Esophagus muscularis mucosa (tissue), 4 donors: ENCODE data around the gene C1orf167. TPM values are rescaled to one million over a fixed set of nuclear protein-coding genes. Genes with fewer than 3 reads are reported as not detected.

Experiments
- DNase-seq: peaks from one replicate; pipeline ENCODE4 v3.0.0-alpha.2; 2017; ENCODE audit errors: extremely low spot score
- H3K27ac ChIP-seq, 4 donors: fragments of 200-600 bp; sonication (generic); replicated peaks in 1 of 4; 1 replicate in 3 of 4; 2 replicates in 1 of 4; pipeline ENCODE4 v1.5.1; 2016 to 2019; ENCODE audit warnings: mild to moderate bottlenecking in 1 of 4
- H3K27me3 ChIP-seq, 4 donors: fragments of 200-600 bp; sonication (generic); one replicate each; pipeline versions ENCODE4 v1.5.1 to v1.6.0; 2016 to 2019
- H3K36me3 ChIP-seq, 4 donors: fragments of 200-600 bp; sonication (generic); one replicate each; pipeline ENCODE4 v1.5.1; 2016 to 2019
- H3K4me1 ChIP-seq, 4 donors: fragments of 200-600 bp; sonication (generic); one replicate each; pipeline ENCODE4 v1.5.1; 2016 to 2019
- H3K4me3 ChIP-seq, 4 donors: fragments of 200-600 bp; sonication (generic); 1 replicate in 2 of 4; 2 replicates in 2 of 4; pipeline ENCODE4 v1.5.1; 2016 to 2019; ENCODE audit warnings: mild to moderate bottlenecking in 4 of 4, moderate library complexity in 1 of 4
- H3K9me3 ChIP-seq, 4 donors: fragments of 200-600 bp; sonication (generic); 1 replicate in 3 of 4; 2 replicates in 1 of 4; pipeline ENCODE4 v1.5.1; 2016 to 2019
- CTCF ChIP-seq, 3 experiments: fragments of 200-600 bp in 2 of 3; fragments of 450-650 bp in 1 of 3; sonication (generic) in 2 of 3; IDR thresholded peaks; one replicate each; pipeline ENCODE4 v1.5.1; 2017 to 2019; ENCODE audit warnings: antibody characterized with exemption in 3 of 3, mild to moderate bottlenecking in 2 of 3, moderate library complexity in 1 of 3
- EP300 ChIP-seq: sonication (generic); formaldehyde crosslinking; IDR thresholded peaks from one replicate; pipeline ENCODE4 v1.6.1; 2017; ENCODE audit warnings: antibody characterized with exemption
- POLR2A ChIP-seq: fragments of 450-650 bp; IDR thresholded peaks from one replicate; pipeline ENCODE4 v1.6.1; 2017; ENCODE audit warnings: antibody characterized with exemption, moderate library complexity, mild to moderate bottlenecking, low read depth
- POLR2AphosphoS5 ChIP-seq, 2 donors: sonication (generic); formaldehyde crosslinking; IDR thresholded peaks; one replicate each; pipeline ENCODE4 v1.6.1; 2017; ENCODE audit warnings: antibody characterized with exemption in 2 of 2
- WGBS: methylation state at CpG from one replicate; pipeline ENCODE4 v1.1.5; 2018; 5-methylcytosine and 5-hydroxymethylcytosine counted together
- intact Hi-C: fragments of 100-400 bp; cut with DNase I; formaldehyde crosslinking; loops from one replicate; pipeline ENCODE4 v1.15.1; 2023
- total RNA-seq, 4 donors: library from RNA; depleted of rRNA; stranded (reverse); fragments of >200 nt; gene quantifications; one replicate each; pipeline versions ENCODE4 v1.1.0 to v1.2.1, GENCODE V29; 2016

Gene C1orf167
- total RNA-seq, 4 donors from 2014 or later, result 2.3 to 4.3 TPM; not detected in 2

- intact Hi-C loops, result no loop called here
- DNase-seq, result no peak
- no peaks in the 10 kb centered on the region for H3K27me3 ChIP-seq
- no peak overlapping the region for H3K27ac ChIP-seq
- H3K9me3 ChIP-seq, result no peaks in the 10 kb centered on the region
- no peak for TF ChIP-seq EP300
- no peak for TF ChIP-seq POLR2A
- TF ChIP-seq POLR2AphosphoS5 (IDR thresholded peaks at IDR 0.05), result no peak
- TF ChIP-seq CTCF (IDR thresholded peaks at IDR 0.05), result no peak
- H3K4me1 ChIP-seq, result peaks cover 0 to 5% (median 0%) of the 10 kb centered on the region in 4 donors
- 90% methylated on average over 7 of the region's 7 CpGs for WGBS
- H3K36me3 ChIP-seq, result peaks cover 65 to 100% (median 90%) of the 10 kb centered on the region in 4 donors
- no peak overlapping the region for H3K4me3 ChIP-seq
Measured at GRCh38 chr1:11825131-11825530, 63.1 kb downstream of the C1orf167 start.

GRCh38 chr1:11826946-11827345, 65.0 kb downstream of the C1orf167 start:
- DNase-seq, result no peak
- H3K36me3 ChIP-seq, result peaks cover 66 to 99% (median 98%) of the 10 kb centered on the region in 4 donors

GRCh38 chr1:11828511-11828910, 66.5 kb downstream of the C1orf167 start:
- no peak for DNase-seq
- 88% methylated on average over 18 of the region's 19 CpGs for WGBS
- peaks cover 64 to 100% (median 99%) of the 10 kb centered on the region in 4 donors for H3K36me3 ChIP-seq

More at GRCh38 chr1:11826946-11827345, 65.0 kb downstream of the C1orf167 start:
- Histone ChIP-seq H3K4me1 (no peaks in the 10 kb centered on the region), H3K27me3 (no peaks in the 10 kb centered on the region), H3K4me3 (no peak overlapping the region), H3K27ac (no peak overlapping the region), H3K9me3 (no peaks in the 10 kb centered on the region)
- WGBS, result 90% methylated on average over 9 of the region's 9 CpGs
- TF ChIP-seq CTCF (IDR thresholded peaks at IDR 0.05) (no peak), POLR2A (no peak), EP300 (no peak), POLR2AphosphoS5 (IDR thresholded peaks at IDR 0.05) (no peak)
- intact Hi-C loops, result no loop called here

GRCh38 chr1:11831945-11832725, 70.1 kb downstream of the C1orf167 start:
- no peak overlapping the region for H3K27ac ChIP-seq
- DNase-seq, result no peak

More at GRCh38 chr1:11828511-11828910, 66.5 kb downstream of the C1orf167 start:
- H3K9me3 ChIP-seq, result no peaks in the 10 kb centered on the region
- intact Hi-C loops, result no loop called here
- no peaks in the 10 kb centered on the region for H3K4me1 ChIP-seq
- H3K27me3 ChIP-seq, result no peaks in the 10 kb centered on the region
- H3K4me3 ChIP-seq, result no peak overlapping the region
- TF ChIP-seq CTCF (IDR thresholded peaks at IDR 0.05), result no peak
- TF ChIP-seq POLR2AphosphoS5 (IDR thresholded peaks at IDR 0.05), result no peak
- no peak for TF ChIP-seq EP300
- TF ChIP-seq POLR2A, result no peak
- no peak overlapping the region for H3K27ac ChIP-seq

More at GRCh38 chr1:11831945-11832725, 70.1 kb downstream of the C1orf167 start:
- TF ChIP-seq POLR2AphosphoS5 (IDR thresholded peaks at IDR 0.05) (no peak), CTCF (IDR thresholded peaks at IDR 0.05) (no peak), EP300 (no peak), POLR2A (no peak)
- Histone ChIP-seq H3K4me1 (no peaks in the 10 kb centered on the region), H3K4me3 (no peak overlapping the region), H3K27me3 (no peaks in the 10 kb centered on the region), H3K36me3 (peaks cover 78 to 100% (median 99%) of the 10 kb centered on the region in 4 donors), H3K9me3 (no peaks in the 10 kb centered on the region)
- intact Hi-C loops, result no loop called here
- 79% methylated on average over 9 of the region's 9 CpGs for whole genome bisulfite sequencing
